ENCODE data around the gene KCTD21.
A peak's percentile ranks its signal among the peaks of the same experiment; 100 is the strongest.
"Not testable (repeated sequence)": the region's sequence is repeated elsewhere in the genome, so short reads cannot be mapped to it uniquely, and the experiment has no call there.

KCTD21 gene, protein sequence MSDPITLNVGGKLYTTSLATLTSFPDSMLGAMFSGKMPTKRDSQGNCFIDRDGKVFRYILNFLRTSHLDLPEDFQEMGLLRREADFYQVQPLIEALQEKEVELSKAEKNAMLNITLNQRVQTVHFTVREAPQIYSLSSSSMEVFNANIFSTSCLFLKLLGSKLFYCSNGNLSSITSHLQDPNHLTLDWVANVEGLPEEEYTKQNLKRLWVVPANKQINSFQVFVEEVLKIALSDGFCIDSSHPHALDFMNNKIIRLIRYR

GRCh38 chr11:78188286-78189173 is at the start of gene KCTD21, which contains the start of gene USP35:
Gene KCTD21 (minus strand): TSS chr11:78188626. CDS start chr11:78174554, 14,072 bp downstream.
Gene USP35 (plus strand): TSS chr11:78188919. CDS start chr11:78196246, 7,327 bp downstream.
- in situ Hi-C loops (cut with HindIII; ENCODE audit: low pct_ligation_motif_present, low pct_unique_long_range_greater_than_20kb, low sequenced_read_pairs) = no loop called here

DNA sequence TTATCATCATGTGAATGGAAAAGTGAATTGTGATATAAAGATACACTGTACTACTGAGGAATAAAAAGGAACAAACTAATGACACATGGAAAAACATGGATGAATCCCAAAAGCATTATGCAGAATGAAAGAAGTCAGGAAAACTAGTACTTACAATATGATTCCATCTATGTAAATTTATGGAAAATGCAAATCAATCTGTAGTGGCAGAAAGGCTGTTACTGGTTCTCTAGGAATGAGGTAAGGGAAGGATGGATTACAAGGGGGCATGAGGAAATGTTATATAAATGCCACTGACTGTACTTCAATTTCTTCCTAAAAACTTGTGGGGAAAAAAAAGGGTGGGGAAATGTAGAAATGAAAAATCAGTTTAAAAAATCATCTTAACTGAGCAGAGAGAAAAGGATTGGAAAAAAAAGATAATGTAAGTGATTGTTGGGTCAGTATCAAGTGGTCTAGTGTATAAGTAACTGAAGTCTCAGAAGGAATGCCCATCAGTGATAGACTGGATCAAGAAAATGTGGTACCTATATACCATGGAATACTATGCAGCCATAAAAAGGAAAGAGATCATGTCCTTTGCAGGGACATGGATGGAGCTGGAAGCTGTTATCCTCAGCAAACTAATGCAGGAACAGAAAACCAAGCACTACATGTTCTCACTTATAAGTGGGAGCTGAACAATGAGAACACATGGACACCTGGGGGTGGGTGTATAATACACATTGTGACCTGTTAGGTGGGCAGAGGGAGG is 49.0 kb upstream of the KCTD21 start:
- in situ Hi-C loops (cut with HindIII; ENCODE audit: low pct_ligation_motif_present, low pct_unique_long_range_greater_than_20kb, low sequenced_read_pairs) = no loop called here
- DNase-seq = no peak

More at GRCh38 chr11:78188286-78189173, at the start of gene KCTD21, which contains the start of gene USP35:
- DNase-seq = peak; percentile 95

GRCh38 chr11:78234006-78234405 is 45.6 kb upstream of the KCTD21 start:
- no peak for DNase-seq
- in situ Hi-C loops (cut with HindIII; ENCODE audit: low pct_ligation_motif_present, low pct_unique_long_range_greater_than_20kb, low sequenced_read_pairs) = no loop called here

GRCh38 chr11:78233046-78233445 is 44.6 kb upstream of the KCTD21 start:
- in situ Hi-C loops (cut with HindIII; ENCODE audit: low pct_ligation_motif_present, low pct_unique_long_range_greater_than_20kb, low sequenced_read_pairs); DNase-seq: not testable (repeated sequence)

DNA sequence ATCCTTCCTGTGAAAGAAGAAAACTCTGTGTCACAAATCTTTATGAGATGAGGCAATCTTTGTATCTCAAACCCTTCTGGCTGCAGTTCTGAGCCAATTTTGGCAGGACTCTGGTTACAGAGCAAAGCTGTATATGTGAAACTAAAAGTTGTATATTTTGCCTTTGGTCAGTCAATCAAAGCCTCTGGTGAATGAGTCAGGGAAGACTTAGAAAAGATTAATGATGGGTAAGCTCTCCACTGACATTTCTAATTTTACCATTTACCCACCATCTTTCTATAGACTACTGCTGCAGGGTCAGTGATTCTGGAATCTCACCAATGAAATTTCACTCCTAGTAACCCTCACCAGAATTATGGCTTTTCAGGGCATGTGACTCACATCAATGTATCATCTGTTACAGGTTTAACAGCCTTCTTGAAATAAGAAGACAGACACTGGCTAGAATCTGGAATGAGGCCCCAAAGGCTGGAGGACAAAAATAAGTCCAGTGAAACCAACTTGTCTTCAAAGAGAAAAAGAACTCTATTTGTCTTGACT is 43.6 kb upstream of the KCTD21 start:
- in situ Hi-C loops (cut with HindIII; ENCODE audit: low pct_ligation_motif_present, low pct_unique_long_range_greater_than_20kb, low sequenced_read_pairs) = no loop called here
- no peak for DNase-seq

- in situ Hi-C loops (cut with HindIII; ENCODE audit: low pct_ligation_motif_present, low pct_unique_long_range_greater_than_20kb, low sequenced_read_pairs) = no loop called here
Observed at GRCh38 chr11:78230161-78230877, 41.9 kb upstream of the KCTD21 start.

GRCh38 chr11:78229106-78229505 is 40.7 kb upstream of the KCTD21 start:
- DNase-seq = no peak
- in situ Hi-C loops (cut with HindIII; ENCODE audit: low pct_ligation_motif_present, low pct_unique_long_range_greater_than_20kb, low sequenced_read_pairs) = no loop called here

More at GRCh38 chr11:78230161-78230877, 41.9 kb upstream of the KCTD21 start:
- no peak for DNase-seq

- peak; percentile 51 for DNase-seq
- in situ Hi-C loops (cut with HindIII; ENCODE audit: low pct_ligation_motif_present, low pct_unique_long_range_greater_than_20kb, low sequenced_read_pairs) = no loop called here
Observed at GRCh38 chr11:78228467-78228866, 40.0 kb upstream of the KCTD21 start.

DNA sequence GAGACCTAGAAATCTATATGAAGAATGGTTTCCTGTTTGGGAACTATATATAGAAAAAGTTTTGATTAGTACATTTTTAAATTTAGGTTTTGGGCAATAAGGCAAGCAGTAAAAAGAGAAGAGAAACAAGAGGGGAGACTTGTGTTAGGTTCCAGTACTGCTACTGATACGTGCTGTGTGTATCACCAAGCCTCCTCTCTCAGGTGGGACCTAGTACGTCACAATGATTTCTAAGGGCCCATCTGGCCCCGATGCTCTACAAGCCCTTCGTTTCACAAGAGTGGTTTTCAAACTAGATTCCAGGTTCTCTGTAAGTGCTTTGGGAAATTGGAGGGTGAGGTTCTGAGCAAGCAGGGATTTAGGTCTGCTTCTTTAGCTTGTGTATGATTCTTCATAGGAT is 39.5 kb upstream of the KCTD21 start:
- in situ Hi-C loops (cut with HindIII; ENCODE audit: low pct_ligation_motif_present, low pct_unique_long_range_greater_than_20kb, low sequenced_read_pairs) = no loop called here
- DNase-seq = no peak

DNA sequence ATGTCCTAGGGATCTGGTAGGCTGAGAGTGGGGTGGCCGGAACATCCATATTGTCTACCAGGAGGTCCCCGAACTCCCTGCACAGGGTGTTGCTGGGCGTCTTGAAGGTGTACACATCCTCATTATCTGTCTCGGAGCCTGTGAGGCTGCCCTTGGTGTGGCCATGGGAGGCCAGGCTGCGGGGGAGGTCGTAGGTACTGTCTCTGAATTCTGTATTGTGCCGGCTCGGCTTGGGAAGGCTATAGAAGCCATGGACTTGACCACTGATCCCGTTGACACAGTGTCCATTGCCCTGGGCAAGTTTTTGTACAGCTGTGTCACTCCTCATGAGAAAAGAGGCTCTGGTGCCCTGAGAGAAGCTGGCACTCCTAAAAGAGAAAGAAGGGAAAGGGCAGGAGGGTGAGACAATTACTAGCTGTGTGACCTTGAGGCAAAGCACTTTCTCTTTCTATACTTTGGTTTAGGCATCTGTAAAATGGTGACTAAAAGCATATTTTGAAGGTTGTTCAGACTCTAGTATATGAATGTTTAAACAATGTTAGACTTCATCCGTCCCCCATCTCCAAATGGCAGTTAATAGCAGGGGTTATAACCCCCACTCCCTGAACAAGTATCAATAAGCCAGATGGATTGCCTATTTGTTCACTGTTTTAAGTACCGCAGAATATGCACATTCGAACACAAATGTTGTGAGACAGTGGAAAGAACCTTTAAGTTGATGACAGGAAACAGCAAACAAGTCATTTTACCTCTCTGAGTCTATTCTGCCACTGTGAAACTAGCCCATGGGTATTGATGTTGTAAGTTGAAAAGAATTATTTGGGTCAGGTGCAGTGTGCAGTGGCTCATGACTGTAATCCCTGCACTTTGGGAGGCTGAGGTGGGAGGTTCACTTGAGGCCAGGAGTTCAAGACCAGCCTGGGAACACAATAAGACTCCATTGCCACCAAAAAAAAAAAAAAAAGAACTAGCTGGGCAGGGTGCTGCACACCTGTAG is 38.6 kb upstream of the KCTD21 start:
- in situ Hi-C loops (cut with HindIII; ENCODE audit: low pct_ligation_motif_present, low pct_unique_long_range_greater_than_20kb, low sequenced_read_pairs) = no loop called here
- DNase-seq = no peak

- in situ Hi-C loops (cut with HindIII; ENCODE audit: low pct_ligation_motif_present, low pct_unique_long_range_greater_than_20kb, low sequenced_read_pairs) = no loop called here
- no peak for DNase-seq
Observed at GRCh38 chr11:78224906-78225420, 36.5 kb upstream of the KCTD21 start.

DNA sequence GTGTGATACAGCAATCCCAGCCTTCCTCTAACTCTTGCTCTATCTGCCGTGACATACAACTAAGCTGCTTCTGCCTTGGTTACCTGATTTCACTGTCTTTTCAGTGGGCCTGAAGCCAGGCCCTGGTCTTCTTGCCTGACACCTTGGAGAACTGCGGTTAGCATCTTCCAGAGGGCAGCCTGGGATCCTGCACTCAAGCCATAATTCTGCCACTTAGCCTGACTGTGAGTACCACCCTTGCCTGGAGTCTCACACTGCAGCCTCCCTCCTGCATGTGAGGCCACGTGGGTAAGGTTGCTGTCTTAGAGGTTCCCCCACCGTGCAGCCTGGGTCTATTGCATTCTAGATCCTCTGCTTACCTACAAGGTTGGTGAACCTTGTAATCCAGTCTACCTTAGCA is 36.1 kb upstream of the KCTD21 start:
- in situ Hi-C loops (cut with HindIII; ENCODE audit: low pct_ligation_motif_present, low pct_unique_long_range_greater_than_20kb, low sequenced_read_pairs) = no loop called here
- no peak for DNase-seq

- DNase-seq = no peak
- in situ Hi-C loops (cut with HindIII; ENCODE audit: low pct_ligation_motif_present, low pct_unique_long_range_greater_than_20kb, low sequenced_read_pairs) = no loop called here
Observed at GRCh38 chr11:78223320-78223954, 35.0 kb upstream of the KCTD21 start.

DNA sequence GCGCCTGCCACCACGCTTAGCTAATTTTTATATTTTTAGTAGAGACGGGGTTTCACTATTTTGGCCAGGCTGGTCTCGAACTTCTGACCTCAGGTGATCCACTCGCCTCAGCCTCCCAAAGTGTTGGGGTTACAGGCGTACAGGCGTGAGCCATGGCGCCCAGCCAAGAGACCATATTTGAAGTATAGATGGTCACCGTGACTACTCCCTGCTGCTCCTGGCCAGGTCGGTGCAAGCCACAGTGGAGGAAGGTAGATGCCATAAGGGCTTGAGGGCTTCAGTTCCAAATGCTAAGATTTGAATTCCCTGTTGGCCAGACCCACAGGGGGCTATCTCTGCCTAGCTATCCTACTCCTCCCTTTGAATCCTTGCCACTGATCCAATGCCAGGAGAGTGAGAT is 34.3 kb upstream of the KCTD21 start:
- DNase-seq; in situ Hi-C loops (cut with HindIII; ENCODE audit: low pct_ligation_motif_present, low pct_unique_long_range_greater_than_20kb, low sequenced_read_pairs): not testable (repeated sequence)

- DNase-seq = no peak
- in situ Hi-C loops (cut with HindIII; ENCODE audit: low pct_ligation_motif_present, low pct_unique_long_range_greater_than_20kb, low sequenced_read_pairs) = no loop called here
Observed at GRCh38 chr11:78221396-78222315, 33.2 kb upstream of the KCTD21 start.

Measured in ACHN (cell line).